Measurements from ENCODE around the gene RAD21L1.
A peak's percentile ranks its signal among the peaks of the same experiment; 100 is the strongest.
"Not testable (repeated sequence)": the region's sequence is repeated elsewhere in the genome, so short reads cannot be mapped to it uniquely, and the experiment has no call there.

The RAD21L1 gene

DNA sequence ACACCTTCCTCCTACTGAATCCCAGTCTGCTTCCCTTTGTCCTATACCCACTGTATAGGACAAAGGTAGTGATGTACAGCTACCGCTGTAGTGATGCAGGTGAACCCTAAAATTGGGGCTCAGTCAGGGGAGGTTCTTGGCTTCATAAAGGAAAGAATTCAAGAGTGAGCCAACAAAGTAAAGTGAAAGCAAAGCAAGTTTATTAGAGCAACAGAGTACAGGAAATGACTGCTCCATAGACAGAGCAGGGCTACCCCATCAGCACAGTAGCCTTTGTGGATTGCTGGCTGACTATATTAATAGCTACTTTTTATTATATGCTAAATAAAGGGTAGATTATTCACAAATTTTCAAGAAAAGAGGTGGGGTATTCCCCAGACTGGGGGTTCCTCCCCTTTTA, 25.9 kb upstream of the RAD21L1 start:
- no peak for DNase-seq (ENCODE audit: low spot score)

DNA sequence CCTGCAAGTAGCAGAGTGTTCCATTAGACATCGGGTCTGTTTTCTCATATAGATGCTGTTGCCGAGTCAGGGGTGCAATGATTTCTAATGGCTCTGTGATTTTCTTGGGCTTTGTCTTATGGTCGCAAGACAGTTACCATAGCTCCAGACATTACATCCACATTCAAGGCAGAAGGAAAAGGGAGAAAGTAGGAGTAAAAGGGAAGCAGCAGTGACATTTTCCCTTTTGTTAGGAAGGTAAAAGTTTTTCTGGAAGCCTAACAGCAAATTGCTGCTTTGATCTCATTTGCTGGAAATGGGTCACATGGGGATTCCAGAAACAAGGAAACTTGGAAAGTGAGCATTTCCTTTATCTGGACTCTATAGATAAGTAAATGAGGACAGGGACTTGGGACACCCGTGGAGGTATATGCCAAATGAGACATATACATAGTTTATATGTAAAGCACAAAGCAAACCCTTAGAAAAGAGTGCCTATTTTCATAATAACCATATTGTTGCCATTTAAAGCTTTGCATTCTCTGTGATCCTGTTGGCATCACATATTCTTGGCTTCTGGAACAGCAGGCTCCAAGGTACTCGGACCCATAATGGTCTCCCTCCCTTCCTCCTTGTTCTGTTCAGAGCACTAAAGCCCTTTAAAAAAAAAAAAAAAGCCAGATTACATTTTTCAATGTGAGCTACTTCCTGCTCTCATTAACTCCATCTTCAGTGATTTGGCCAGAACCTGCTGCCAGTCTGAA, 22.9 kb upstream of the RAD21L1 start, which contains the start of gene C20orf202:
Gene C20orf202 (plus strand): TSS at position 693 of the 743 bp plus-strand sequence. CDS start 132 bp downstream, outside the sequence.
- DNase-seq (ENCODE audit: low spot score) = no peak

DNA sequence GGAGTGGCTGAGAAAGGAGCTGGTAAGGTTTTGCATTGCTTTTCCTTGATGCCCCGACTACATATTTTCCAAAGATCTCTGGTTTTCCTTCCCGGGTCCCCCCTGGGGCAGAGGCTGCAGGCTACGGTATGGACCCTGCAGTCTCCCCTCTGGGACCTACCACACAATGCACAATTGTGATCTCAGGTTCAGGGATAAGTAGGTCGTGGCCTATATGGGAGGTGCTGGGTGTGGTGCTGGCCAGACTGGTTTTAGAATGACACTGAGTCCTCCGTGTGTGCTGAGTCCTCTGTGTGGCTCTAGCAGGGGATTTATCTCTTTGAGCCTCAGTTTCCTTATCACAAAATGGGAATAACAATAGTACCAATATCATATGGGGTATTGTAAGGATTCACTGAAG, 22.2 kb upstream of the RAD21L1 start:
- no peak for DNase-seq (ENCODE audit: low spot score)

DNA sequence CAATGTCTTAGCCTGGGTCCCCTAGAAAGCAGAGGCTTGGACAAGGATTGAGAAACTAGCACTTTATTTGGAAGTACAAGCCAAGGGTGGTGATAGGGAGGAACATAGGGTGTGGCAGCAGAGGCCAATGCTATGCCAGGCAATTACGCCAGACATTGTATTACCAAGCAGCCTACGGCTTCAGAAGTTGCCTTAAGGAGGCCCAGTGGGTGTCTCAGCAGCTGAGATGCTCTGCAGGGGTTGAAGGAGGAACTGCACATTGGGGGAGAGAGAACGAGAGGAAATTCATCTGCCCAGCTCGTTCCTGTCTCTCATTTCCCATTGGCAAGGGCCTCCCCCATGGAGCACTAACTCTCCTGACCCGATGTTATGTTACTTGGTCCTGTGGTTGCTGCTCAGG, 21.7 kb upstream of the RAD21L1 start:
- DNase-seq (ENCODE audit: low spot score) = no peak

DNA sequence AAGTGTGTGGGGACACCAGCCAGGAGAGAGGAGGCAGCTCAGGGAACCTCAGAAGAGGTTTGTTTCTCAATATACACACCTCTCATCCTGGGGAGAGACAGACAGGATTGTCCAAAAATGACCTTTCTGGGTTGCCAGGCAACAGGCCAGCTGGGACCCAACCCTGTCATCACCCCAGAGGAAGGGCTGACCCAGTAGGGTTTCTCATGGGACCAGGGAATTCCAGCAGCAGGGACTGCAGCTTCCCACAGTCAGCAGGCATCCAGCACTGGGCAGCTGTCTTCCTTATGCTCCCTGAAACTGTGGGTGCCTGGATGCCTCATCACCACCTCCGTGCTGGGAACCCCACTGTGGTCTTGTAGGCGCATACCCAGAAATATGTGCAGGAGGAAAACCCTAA, 21.3 kb upstream of the RAD21L1 start:
- DNase-seq (ENCODE audit: low spot score) = no peak

DNA sequence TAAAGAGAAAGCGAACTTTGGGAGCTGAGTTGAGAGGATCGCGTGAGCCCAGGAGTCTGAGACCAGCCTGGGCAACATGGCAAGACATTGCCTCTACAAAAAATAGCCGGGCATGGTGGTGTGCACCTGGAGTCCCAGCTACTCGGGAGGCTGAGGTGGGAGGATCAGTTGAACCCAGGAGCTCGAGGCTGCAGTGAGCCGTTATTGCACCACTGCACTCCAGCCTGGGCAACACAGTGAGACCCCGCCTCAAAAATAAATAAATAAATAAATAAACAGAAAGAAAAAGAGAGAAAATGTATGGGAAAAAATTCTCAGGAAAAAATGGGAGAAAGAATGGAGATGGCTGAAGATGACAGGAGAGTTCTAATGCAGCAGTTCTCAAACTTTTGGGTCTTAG, 20.0 kb upstream of the RAD21L1 start:
- no peak for DNase-seq (ENCODE audit: low spot score)

DNA sequence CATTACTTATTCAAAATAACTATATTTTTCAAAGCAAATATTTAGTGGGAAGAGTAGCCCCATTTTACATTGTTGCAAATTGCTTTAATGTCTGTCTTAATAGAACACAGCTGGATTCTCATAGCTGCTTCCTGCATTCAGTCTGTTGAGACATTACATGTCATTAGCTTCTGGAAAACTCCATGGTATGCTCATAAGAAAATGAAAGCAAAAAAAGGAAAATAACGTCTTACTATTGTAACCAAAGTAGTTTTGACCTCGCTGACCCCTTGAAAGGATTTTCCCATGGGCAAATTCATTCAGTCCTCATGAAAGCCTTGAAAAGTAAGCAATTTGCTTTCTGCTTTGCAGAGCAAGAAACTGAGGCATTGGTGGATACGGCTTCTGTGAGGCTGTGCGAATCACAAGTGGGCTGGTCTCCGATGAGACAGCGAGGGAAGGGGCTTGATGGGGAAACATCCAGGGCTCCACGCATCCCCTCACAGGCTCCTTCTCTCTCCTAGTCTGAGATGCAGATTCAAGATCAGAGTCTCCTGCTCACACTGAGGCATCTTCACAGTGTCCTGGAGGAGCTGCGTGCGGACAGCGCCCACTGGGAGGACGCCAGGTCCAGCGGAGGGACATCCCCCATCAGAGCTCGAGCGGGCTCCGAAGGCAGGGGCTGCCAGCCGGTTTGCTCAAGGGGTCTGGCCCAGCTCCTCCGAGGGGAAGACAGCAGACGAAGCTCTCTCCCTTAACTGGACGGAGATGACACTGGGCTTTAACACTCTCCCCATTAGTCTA, 19.3 kb upstream of the RAD21L1 start:
- no peak for DNase-seq (ENCODE audit: low spot score)

DNA sequence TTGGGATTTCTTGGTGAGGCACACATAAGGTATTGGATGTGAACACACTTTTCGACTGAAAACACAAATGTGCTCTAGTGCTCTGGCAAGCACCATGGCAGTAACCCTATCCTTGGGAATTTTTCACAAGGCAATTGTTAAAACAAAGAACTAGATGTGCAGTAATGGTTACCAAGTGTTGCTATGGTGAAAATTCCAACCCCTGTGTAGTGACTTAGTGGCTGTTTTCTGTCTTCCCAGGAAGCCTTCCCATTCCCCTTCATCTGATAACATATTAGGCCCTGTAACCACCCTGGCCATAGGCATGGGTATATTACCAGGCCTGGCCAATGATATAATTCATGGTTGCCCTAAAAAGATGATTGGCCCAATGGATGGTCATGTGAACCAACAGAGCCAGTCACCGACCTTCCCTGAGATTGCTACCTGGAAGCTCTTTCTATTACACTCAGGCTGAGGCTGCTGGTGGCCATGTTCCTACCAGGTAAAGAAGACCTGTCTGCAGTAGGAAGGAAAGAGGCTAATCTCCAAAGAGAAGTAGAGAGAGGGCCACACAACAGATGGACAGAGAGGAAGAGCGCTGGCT, 18.5 kb upstream of the RAD21L1 start:
- DNase-seq (ENCODE audit: low spot score) = no peak

DNA sequence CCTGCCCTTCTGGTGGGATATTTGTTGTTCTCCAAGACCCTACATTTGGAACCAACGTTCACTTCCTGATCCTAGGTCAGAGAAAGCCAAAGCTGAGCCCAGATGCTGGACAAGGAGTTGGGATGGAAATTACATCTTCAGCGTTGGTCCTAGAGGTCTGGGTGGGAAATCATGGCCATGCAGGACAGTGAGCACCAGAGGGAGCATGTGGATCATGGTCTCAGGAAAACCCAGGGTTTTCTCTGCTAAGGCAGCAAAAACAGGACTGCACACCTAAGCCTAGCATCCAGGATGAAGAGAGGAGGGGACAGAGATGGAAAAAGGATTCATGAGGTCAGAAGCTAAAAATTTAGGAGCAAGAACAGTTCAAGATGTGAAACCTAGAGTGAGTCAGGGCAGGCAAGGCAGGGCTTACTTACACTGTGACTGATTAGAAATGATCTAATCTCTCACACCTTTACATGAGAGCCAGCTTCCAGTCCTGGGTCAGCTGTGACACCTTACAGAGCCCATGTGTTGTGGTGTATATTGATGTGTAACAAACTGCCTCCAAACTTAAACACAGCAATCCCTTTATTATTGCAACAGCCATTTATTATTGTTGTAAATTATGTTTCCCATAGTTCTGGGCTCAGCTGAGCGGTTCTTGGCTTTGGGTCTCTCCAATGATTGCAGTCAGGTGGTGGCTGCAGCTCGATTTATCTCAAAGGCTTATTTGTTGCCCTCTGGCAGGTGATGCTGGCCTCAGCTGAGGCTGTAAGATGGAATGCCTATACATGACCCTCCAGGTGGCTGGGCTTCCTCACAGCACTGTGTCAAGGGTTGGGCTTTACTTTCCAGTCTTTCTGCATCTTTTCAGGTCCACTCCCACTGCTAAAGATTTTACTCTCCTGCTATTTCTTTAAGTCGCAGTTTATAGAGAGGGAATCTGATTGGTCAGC, 16.1 kb upstream of the RAD21L1 start:
- DNase-seq (ENCODE audit: low spot score) = peak; percentile 33

DNA sequence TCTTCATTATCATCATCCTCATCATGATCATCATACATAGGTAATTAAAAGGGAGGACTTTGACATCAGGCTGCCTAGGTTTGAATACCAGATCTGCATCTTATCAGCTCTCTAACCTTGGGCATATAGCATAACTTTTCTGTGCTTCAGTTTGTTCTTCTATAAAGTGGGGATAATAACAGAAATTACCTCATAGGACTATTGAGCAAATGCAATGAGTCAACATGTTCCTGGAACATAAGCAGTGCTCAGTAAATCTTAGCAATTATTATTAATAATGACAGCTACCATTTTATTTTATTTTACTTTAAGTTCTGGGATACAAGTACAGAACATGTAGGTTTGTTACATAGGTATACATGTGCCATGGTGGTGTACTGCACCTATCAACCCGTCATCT, 15.3 kb upstream of the RAD21L1 start:
- DNase-seq (ENCODE audit: low spot score) = no peak

DNA sequence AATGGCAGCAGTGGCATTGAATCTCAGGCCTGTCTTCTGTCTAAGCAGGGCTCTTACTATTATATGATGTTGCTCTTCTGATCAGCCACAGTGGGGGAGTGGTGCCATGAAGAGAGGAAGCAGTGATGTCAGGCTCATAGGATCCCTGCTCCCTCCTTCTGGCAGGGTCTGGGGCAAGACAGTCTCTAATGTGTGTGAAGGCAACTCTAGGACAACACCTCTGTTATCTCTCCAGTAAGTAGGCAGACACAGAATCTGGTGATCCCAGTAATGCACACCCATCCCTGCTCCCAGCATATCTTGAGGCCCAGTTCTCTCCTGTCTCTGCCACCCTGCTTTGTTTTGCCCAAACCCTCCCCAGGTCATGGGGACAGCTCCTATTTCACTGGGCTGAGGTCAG, 13.8 kb upstream of the RAD21L1 start:
- DNase-seq (ENCODE audit: low spot score) = no peak

DNA sequence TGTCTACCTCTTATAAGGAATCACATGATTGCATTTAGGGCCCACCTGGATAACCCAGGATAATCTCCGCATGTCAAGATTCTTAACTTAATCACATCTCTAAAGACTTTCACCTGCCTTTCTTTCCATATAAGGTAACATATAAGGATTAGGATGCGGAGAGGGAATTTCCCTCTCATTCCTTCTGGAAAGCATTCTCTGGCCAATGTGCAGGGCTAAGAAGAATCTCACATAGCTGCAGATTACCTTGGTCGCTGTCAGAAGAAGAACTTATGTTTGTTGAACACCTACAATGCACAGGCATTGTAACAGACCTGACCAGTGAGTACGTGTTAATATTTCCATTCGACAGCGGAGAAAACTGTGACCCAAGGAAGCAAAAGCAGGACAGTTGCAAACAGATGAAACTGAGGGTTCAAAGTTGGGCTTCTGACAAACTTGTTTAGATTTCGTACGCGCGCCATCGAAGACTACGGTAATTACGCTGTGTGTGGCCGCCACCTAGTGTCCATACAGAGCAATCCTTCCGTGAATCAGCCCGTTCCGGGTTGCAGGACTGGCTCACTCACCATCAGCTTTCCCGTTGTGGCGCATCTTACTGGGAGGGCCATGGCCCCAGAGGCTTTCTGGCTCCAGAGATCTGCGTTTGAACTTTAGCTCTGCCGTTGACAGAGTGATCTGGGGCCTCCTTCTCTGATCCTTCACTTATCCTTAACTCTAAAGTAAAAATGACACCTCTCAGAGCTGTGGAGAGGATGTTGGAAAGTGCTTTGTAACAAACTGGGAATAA, 13.0 kb upstream of the RAD21L1 start:
- DNase-seq (ENCODE audit: low spot score) = peak; percentile 82

DNA sequence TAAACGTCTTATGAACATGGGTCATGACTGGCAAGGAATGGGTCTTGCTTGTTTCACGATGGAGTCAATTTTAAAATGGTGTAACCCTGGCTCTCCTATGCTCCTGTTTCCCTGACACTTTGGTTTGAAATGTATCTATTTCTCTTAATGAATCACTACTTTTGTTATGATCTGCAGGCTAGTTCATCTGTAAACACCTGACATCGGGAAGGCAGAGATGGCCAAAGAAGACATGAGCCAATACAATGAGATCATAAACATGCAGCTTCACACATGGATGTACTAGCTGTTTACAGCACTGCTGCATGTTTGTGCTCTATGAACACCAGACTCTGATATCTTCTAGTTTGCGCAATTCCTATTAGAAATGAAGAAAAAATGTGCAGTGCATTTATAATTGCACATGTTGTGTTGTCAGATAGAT, 11.0 kb upstream of the RAD21L1 start:
- no peak for DNase-seq (ENCODE audit: low spot score)

DNA sequence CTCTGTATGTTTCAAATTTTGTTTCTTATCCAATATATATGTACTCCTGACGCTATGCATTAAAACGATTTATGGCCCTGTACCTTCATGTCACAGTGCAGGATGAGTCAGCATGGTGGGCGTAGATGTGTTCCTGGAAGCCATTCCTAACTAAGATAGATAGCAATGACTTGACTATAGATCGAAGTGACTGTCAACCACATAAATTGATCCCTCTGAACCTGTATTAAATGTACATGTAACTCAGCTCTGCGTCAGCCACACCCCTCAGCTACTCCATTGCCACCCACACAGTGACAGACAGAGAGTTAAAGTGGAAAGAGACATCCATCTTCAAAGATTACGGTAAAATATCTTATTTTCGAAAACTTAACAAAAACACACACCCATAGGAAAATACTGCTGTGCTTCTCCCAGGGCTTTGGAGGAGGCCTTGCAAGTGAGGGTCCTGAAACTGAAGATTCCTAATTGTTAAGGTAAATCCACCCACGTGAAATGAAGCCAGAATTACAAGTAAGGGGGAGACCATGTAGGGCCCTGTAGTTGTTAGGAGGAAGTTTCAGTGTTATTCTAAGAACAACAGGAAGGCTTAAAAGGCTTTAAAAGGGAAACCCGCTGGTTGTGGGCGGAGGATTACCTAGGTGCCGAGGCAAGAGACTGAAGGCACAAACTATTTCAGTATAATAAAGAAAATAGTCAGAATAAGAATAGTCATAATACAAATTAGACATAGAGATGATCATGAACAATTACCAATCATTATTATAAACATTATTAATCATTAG, 10.3 kb upstream of the RAD21L1 start:
- DNase-seq (ENCODE audit: low spot score) = no peak

DNA sequence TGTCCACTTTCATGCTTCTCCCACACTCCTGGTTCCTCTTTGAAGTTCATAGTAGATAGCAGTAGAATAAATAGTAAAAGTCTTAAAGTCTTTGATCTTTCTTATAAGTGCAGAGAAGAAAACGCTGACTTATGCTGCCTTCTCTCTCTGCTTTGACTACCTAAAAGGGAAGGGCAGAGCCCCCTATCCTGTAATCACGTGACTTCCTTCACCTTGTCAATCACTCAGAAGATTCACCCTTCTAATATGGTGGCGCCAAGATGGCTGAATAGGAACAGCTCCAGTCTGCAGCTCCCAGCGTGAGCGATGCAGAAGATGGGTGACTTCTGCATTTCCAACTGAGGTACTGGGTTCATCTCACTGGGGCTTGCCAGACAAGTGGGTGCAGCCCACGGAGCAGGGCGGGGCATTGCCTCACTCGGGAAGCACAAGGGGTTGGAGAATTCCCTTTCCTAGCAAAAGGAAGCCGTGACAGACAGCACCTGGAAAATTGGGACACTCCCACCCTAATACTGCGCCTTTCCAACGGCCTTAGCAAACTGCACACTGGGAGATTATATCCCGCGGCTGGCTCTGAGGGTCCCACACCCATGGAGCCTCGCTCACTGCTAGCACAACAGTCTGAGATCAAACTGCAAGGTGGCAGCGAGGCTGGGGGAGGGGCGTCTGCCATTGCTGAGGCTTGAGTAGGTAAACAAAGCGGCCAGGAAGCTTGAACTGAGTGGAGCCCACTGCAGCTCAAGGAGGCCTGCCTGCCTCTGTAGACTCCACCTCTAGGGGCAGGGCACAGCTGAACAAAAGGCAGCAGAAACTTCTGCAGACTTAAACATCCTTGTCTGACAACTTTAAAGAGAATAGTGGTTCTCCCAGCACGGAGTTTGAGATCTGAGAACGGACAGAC, 9.1 kb upstream of the RAD21L1 start:
- DNase-seq (ENCODE audit: low spot score) = not testable (repeated sequence)

DNA sequence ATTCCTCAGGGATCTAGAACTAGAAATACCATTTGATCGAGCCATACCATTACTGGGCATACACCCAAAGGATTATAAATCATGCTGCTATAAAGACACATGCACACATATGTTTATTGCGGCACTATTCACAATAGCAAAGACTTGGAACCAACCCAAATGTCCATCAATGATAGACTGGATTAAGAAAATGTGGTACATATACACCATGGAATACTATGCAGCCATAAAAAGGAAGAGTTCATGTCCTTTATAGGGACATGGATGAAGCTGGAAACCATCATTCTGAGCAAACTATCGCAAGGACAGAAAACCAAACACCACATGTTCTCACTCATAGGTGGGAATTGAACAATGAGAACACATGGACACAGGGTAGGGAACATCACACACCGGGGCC, 3.1 kb upstream of the RAD21L1 start:
- not testable (repeated sequence) for DNase-seq (ENCODE audit: low spot score)

DNA sequence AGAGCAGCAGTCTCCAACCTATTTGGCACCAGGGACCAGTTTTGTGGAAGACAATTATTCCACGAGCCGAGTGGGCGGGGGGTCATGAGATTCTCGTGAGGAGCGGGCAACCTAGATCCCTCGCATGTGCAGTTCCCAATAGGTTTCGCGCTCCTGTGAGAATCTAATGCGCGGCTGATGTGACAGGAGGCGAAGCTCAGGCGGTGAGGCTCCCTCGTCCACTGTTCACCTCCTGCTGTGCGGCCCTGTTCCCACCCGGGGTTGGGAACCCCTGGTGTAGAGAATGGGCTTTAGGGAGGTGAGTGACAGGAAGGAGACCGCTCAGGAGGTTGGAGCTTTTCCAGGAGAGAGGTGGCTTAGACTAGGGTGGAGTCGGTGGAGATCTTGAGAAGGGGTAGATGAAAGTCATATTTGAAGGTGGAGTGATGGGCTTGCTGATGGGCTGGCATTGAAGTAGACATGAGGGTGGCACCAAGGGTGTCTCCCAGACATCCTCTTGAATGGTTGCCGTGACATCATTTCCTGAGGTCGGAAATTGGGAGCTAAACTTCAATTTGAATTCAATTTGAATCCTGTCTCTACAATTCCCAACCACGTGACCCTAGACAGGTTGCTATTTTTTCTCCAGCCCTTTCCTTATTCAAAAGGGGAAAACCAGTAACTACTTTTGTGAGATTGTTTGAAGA, 1.5 kb upstream of the RAD21L1 start:
- no peak for DNase-seq (ENCODE audit: low spot score)

DNA sequence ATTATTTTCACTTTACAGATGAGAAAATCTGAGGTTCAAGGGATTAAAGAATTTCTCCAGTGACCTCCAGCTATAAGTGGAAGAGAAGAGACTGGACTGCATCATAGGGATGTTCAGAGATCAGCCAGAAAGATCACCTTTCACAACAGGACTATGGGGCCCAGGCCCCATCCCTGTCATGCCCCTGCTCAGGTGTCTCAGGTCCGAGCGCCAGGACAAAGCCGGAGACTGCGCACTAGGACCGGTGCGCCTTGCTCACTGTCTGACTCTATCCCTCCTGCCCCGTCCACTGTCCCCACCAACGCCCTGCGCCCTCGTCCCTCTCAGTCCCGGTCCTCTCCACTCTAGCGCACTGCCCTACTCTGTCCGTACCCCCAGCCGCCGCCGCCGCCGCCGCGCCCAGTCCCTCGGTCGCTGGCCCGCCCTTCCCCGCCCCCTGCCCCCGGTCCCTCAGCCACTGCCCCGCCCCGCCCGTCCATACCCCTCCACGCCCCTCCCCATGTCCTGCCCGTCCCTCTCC, 521 bp upstream of the RAD21L1 start:
- no peak for DNase-seq (ENCODE audit: low spot score)

Measured in GM03348 (cell line).